Measurements from ENCODE around the gene FLVCR2. TPM values are rescaled to one million over a fixed set of nuclear protein-coding genes. Genes with fewer than 3 reads are reported as not detected.

Gene FLVCR2
- total and polyA plus RNA-seq, 2 of the 13 experiments (the other 11 are each of a cell fraction or from before 2014, with no cell fraction given), result 9.9 to 10.5 TPM

- no peak for TF ChIP-seq AKNA (CRISPR knock-in tag; IDR thresholded peaks at IDR 0.05; ENCODE audit: borderline replicate concordance)
- TF ChIP-seq SOX6 (IDR thresholded peaks at IDR 0.05), result no peak
- no peak for TF ChIP-seq SOX6 (CRISPR knock-in tag; IDR thresholded peaks at IDR 0.05)
- no peak for TF ChIP-seq ZNF574 (CRISPR knock-in tag; IDR thresholded peaks at IDR 0.05)
- no peak for TF ChIP-seq CEBPB (IDR thresholded peaks at IDR 0.05; ENCODE audit: borderline replicate concordance, low read depth, low read length)
- no peak for TF ChIP-seq POLR2AphosphoS5 (IDR thresholded peaks at IDR 0.05; ENCODE audit: low read depth, low read length)
- TF ChIP-seq ZNF788 (CRISPR knock-in tag; IDR thresholded peaks at IDR 0.05; ENCODE audit: borderline replicate concordance), result no peak
- no peak for TF ChIP-seq PRDM15 (CRISPR knock-in tag; IDR thresholded peaks at IDR 0.05)
- TF ChIP-seq ADNP (CRISPR knock-in tag; IDR thresholded peaks at IDR 0.05), result no peak
- TF ChIP-seq ELK4 (CRISPR knock-in tag; IDR thresholded peaks at IDR 0.05; ENCODE audit: borderline replicate concordance), result no peak
- no peak for TF ChIP-seq ZNF512B (CRISPR knock-in tag; IDR thresholded peaks at IDR 0.05; ENCODE audit: borderline replicate concordance)
Measured at GRCh38 chr14:75597149-75597548, 18.7 kb downstream of the FLVCR2 start (continued).

Measured in HepG2 (cell line).